OCI-LY3 (cell line): ENCODE results near the gene MAP3K5.

Experiments
- H2AFZ ChIP-seq: fragments of 200-600, 300-600 bp; shearing (Covaris generic); 2 replicates; pipeline ENCODE4 v1.6.0; 2014; ENCODE audit warnings: antibody characterized with exemption, low read depth, low read length
- H3K27ac ChIP-seq: fragments of 200-600, 300-600 bp; sonication (generic); 2 replicates; pipeline ENCODE4 v1.5.1; 2014; ENCODE audit warnings: mild to moderate bottlenecking, low read length, moderate library complexity, mixed read lengths
- H3K27me3 ChIP-seq: fragments of 200-600, 300-600 bp; sonication (generic); 2 replicates; pipeline ENCODE4 v1.6.1; 2014; ENCODE audit warnings: low read depth, low read length, mixed read lengths
- H3K36me3 ChIP-seq: fragments of 200-600, 300-600 bp; sonication (generic); replicated peaks from 2 replicates; pipeline ENCODE3; 2014; ENCODE audit warnings: low read depth, low read length, mixed read lengths
- H3K4me1 ChIP-seq: fragments of 300-600, 200-600 bp; sonication (generic); 2 replicates; pipeline ENCODE4 v1.6.1; 2014; ENCODE audit warnings: low read length, mixed read lengths
- H3K4me2 ChIP-seq: fragments of 200-600, 300-600 bp; sonication (generic); 2 replicates; pipeline ENCODE4 v1.6.1; 2014; ENCODE audit warnings: low read length, mixed read lengths
- H3K4me3 ChIP-seq: fragments of 300-600, 200-600 bp; sonication (generic); 2 replicates; pipeline ENCODE4 v1.5.1; 2014; ENCODE audit warnings: antibody characterized with exemption, mild to moderate bottlenecking, low read length, moderate library complexity
- H3K79me2 ChIP-seq: fragments of 300-600, 200-600 bp; shearing (Covaris generic); 2 replicates; pipeline ENCODE4 v1.6.1; 2014; ENCODE audit warnings: mild to moderate bottlenecking, low read length, mixed read lengths
- H3K9ac ChIP-seq: fragments of 300-600, 200-600 bp; shearing (Covaris generic); 2 replicates; pipeline ENCODE4 v1.6.0; 2014; ENCODE audit warnings: mild to moderate bottlenecking, low read length, moderate library complexity
- H3K9me3 ChIP-seq: fragments of 200-600, 300-600 bp; shearing (Covaris generic); 2 replicates; pipeline ENCODE4 v1.6.1; 2014; ENCODE audit warnings: low read length, mixed read lengths; ENCODE audit not compliant: insufficient read depth
- H4K20me1 ChIP-seq: fragments of 200-600, 300-600 bp; sonication (generic); 2 replicates; pipeline ENCODE4 v1.6.1; 2016; ENCODE audit warnings: low read length, mixed read lengths; ENCODE audit not compliant: insufficient read depth
- EZH2phosphoT487 ChIP-seq: fragments of 200-600 bp; shearing (Covaris generic); IDR thresholded peaks from 2 replicates; pipeline ENCODE4 v1.6.1; 2018; ENCODE audit warnings: antibody characterized with exemption, mixed run types, low read depth
- TF ChIP-seq, protein P1 (sequence below): fragments of 200-600, 300-600 bp; sonication (generic); IDR thresholded peaks from 2 replicates; pipeline ENCODE4 v1.5.1; 2014; ENCODE audit warnings: antibody characterized with exemption, low read length, low read depth

MAP3K5 gene

DNA sequence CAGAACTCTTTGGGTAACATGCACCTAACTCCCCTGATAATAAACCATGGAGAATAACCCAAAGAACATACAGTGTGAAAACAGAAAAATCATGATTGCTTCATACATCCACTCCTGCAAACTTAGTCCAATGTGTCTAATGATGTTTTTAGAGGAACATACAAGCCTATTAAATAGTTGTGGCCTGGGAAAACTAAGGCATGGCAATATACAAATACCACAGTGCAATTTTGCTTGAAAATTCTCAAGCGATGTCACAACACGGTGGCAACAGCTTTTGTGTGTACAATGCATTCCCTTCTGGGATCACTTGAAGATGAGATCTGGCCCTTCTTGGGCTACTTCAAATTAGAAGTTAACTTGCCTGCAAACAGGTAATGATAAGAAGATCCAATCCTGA lies 16.7 kb downstream of the MAP3K5 start:
- Histone ChIP-seq H3K79me2 (no peaks in the 10 kb centered on the region), H4K20me1 (no peaks in the 10 kb centered on the region), H2AFZ (no peak overlapping the region), H3K4me2 (no peak overlapping the region), H3K4me1 (peaks cover 15% of the 10 kb centered on the region), H3K27ac (no peak overlapping the region), H3K36me3 (no peaks in the 10 kb centered on the region), H3K4me3 (no peak overlapping the region), H3K9ac (no peak overlapping the region), H3K27me3 (no peaks in the 10 kb centered on the region), H3K9me3 (no peaks in the 10 kb centered on the region)
- TF ChIP-seq EZH2phosphoT487: no peak
- TF ChIP-seq, protein P1, sequence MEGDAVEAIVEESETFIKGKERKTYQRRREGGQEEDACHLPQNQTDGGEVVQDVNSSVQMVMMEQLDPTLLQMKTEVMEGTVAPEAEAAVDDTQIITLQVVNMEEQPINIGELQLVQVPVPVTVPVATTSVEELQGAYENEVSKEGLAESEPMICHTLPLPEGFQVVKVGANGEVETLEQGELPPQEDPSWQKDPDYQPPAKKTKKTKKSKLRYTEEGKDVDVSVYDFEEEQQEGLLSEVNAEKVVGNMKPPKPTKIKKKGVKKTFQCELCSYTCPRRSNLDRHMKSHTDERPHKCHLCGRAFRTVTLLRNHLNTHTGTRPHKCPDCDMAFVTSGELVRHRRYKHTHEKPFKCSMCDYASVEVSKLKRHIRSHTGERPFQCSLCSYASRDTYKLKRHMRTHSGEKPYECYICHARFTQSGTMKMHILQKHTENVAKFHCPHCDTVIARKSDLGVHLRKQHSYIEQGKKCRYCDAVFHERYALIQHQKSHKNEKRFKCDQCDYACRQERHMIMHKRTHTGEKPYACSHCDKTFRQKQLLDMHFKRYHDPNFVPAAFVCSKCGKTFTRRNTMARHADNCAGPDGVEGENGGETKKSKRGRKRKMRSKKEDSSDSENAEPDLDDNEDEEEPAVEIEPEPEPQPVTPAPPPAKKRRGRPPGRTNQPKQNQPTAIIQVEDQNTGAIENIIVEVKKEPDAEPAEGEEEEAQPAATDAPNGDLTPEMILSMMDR: no peak

DNA sequence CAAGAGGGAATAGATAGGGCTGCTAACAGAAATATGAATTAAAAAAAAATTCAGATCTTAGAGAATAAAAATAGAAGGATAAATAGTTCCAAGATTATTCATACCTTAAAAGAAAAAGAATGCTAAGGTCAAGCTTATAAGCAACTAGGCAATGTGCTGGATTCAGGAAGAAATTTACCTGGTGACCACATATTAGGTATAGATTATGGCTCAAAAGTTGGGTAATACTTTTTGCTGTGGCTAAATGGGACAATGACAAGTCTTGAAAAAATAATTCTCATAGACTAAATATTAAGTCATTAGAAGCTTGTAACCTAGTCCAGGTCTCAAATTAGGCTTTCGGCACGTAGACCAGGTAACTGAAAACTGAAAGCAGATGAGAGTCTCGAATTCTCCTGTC lies 17.2 kb downstream of the MAP3K5 start:
- Histone ChIP-seq H4K20me1 (no peaks in the 10 kb centered on the region), H3K9ac (no peak overlapping the region), H2AFZ (no peak overlapping the region), H3K4me2 (no peak overlapping the region), H3K4me3 (no peak overlapping the region), H3K36me3 (no peaks in the 10 kb centered on the region), H3K4me1 (peaks cover 15% of the 10 kb centered on the region), H3K9me3 (no peaks in the 10 kb centered on the region), H3K27ac (no peak overlapping the region), H3K79me2 (no peaks in the 10 kb centered on the region), H3K27me3 (no peaks in the 10 kb centered on the region)
- no peak for TF ChIP-seq EZH2phosphoT487
- TF ChIP-seq, protein P1: no peak

GRCh38 chr6:136774228-136775041 lies 17.8 kb downstream of the MAP3K5 start:
- Histone ChIP-seq H4K20me1 (no peaks in the 10 kb centered on the region), H3K27ac (no peak overlapping the region), H3K4me3 (no peak overlapping the region), H3K9me3 (no peaks in the 10 kb centered on the region), H3K79me2 (no peaks in the 10 kb centered on the region), H3K36me3 (no peaks in the 10 kb centered on the region), H3K4me2 (no peak overlapping the region), H3K4me1 (peaks cover 15% of the 10 kb centered on the region), H3K9ac (no peak overlapping the region), H3K27me3 (no peaks in the 10 kb centered on the region), H2AFZ (no peak overlapping the region)
- TF ChIP-seq, protein P1: no peak
- no peak for TF ChIP-seq EZH2phosphoT487

GRCh38 chr6:136773473-136773796 lies 18.8 kb downstream of the MAP3K5 start:
- Histone ChIP-seq H3K9ac (no peak overlapping the region), H3K4me3 (no peak overlapping the region), H2AFZ (no peak overlapping the region), H4K20me1 (no peaks in the 10 kb centered on the region), H3K27ac (no peak overlapping the region), H3K27me3 (no peaks in the 10 kb centered on the region), H3K4me1 (peaks cover 15% of the 10 kb centered on the region), H3K9me3 (no peaks in the 10 kb centered on the region), H3K36me3 (no peaks in the 10 kb centered on the region), H3K79me2 (no peaks in the 10 kb centered on the region), H3K4me2 (no peak overlapping the region; the same call in 1 of the 2 replicates)
- TF ChIP-seq EZH2phosphoT487: no peak
- TF ChIP-seq, protein P1: no peak
